ENCODE measurements around the gene DACT2.

DACT2 gene

DNA sequence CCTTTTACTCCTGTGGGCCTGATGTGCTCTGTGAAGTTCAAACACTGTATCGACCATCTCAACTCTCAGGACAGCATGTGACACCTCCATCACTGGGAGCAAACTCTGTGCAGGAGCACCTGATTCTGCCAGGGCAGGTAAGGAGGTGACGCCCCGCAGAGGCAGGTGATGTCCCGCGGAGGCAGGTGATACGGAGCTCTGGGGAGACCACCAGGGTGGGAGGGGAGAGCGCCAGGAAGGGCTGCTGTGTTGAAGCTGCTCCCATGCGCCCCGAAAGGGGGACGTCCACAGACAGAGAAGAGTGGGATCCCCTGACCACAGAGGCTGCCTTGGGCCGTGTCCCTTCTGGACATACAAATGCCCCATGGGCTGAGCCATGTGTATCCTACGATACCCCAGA is 58.3 kb downstream of the DACT2 start:
- no peak for DNase-seq

DNA sequence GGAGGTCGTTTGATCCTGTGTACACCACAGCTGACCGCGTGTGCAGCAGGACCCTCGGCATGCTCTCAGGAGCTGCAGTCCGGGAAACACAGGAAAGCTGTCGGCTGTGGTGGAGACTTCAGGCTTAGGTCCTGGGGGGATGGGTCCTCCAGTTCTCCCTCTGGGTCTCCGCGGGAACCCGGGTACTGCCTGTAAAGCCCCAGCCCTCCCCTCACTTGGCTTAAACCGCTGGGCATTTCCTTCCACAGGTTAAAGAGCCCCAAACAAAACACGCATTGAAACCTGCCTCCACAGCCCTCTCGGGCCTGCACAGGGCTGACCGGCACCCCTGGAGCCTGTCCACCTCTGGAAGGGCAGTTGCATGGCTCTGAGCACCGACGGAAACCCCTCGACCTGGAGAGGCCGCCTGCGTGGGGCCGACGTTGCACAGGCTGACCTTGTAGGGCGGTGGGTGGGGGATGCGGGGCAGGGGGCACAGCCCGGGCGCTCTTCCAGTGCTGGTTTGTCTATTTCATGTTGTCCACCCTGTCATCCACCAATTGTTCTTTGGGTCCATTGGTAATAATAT is 59.1 kb downstream of the DACT2 start:
- DNase-seq = no peak

DNA sequence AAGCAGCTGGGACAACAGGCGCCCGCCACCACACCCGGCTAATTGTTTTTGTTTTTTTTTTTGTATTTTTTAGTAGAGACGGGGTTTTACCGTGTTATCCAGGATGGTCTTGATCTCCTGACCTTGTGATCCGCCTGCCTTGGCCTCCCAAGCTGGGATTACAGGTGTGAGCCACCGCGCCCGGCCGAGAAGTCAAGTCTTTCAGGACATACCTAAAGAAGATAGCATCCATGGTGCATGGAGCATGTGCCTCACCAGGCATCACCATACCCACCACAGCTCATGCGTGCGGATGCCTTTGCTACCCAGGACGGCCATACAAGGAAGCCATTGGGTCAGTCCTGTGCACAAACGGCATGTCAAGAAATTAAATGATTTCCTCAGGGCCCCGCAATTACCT is 60.8 kb downstream of the DACT2 start:
- no peak for DNase-seq

DNA sequence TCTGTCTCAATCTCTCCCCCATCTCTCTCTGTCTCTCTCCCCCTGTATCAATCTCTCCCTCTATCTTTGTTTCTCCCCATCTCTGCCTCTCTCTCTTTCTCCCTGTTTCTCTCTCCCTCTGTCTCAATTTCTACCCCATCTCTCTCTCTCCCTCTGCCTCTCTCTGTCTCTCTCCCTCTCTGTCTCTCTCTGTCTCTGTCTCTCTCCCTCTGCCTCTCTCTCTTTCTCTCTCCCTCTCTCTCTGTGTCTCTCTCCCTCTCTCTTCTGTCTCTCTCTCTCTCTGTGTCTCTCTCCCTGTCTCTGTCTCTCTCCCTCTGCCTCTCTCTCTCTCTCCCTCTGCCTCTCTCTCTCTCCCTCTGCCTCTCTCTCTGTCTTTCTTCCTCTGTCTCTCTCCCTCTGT is 62.6 kb downstream of the DACT2 start:
- no peak for DNase-seq
